Measurements from ENCODE around the gene CIBAR2. TPM values are rescaled to one million over a fixed set of nuclear protein-coding genes. Genes with fewer than 3 reads are reported as not detected.
A peak's percentile ranks its signal among the peaks of the same experiment; 100 is the strongest.

Gene CIBAR2
- total and polyA plus RNA-seq, 2 experiments from 2014 or later: not detected

GRCh38 chr16:85128079-85128837 lies 16.0 kb upstream of the CIBAR2 start (continued):
- TF ChIP-seq, protein P1, sequence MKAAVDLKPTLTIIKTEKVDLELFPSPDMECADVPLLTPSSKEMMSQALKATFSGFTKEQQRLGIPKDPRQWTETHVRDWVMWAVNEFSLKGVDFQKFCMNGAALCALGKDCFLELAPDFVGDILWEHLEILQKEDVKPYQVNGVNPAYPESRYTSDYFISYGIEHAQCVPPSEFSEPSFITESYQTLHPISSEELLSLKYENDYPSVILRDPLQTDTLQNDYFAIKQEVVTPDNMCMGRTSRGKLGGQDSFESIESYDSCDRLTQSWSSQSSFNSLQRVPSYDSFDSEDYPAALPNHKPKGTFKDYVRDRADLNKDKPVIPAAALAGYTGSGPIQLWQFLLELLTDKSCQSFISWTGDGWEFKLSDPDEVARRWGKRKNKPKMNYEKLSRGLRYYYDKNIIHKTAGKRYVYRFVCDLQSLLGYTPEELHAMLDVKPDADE (IDR thresholded peaks at IDR 0.05): no peak
- no peak for TF ChIP-seq ZNF331 (CRISPR knock-in tag; IDR thresholded peaks at IDR 0.05; ENCODE audit: low read depth)
- TF ChIP-seq EZH2 (IDR thresholded peaks at IDR 0.05; ENCODE audit: low read depth, unreplicated experiment): no peak
- TF ChIP-seq, protein P2, sequence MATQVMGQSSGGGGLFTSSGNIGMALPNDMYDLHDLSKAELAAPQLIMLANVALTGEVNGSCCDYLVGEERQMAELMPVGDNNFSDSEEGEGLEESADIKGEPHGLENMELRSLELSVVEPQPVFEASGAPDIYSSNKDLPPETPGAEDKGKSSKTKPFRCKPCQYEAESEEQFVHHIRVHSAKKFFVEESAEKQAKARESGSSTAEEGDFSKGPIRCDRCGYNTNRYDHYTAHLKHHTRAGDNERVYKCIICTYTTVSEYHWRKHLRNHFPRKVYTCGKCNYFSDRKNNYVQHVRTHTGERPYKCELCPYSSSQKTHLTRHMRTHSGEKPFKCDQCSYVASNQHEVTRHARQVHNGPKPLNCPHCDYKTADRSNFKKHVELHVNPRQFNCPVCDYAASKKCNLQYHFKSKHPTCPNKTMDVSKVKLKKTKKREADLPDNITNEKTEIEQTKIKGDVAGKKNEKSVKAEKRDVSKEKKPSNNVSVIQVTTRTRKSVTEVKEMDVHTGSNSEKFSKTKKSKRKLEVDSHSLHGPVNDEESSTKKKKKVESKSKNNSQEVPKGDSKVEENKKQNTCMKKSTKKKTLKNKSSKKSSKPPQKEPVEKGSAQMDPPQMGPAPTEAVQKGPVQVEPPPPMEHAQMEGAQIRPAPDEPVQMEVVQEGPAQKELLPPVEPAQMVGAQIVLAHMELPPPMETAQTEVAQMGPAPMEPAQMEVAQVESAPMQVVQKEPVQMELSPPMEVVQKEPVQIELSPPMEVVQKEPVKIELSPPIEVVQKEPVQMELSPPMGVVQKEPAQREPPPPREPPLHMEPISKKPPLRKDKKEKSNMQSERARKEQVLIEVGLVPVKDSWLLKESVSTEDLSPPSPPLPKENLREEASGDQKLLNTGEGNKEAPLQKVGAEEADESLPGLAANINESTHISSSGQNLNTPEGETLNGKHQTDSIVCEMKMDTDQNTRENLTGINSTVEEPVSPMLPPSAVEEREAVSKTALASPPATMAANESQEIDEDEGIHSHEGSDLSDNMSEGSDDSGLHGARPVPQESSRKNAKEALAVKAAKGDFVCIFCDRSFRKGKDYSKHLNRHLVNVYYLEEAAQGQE (IDR thresholded peaks at IDR 0.05; ENCODE audit: unreplicated experiment): no peak

GRCh38 chr16:85127379-85127723 lies 15.1 kb upstream of the CIBAR2 start:
- peaks cover 26% of the 10 kb centered on the region for H3K4me1 ChIP-seq (ENCODE audit: insufficient read depth)
- H3K36me3 Mint-ChIP-seq (ENCODE audit: low read depth): 0 out of 3 replicates have a peak, but pooled peaks cover 2% of the 10 kb centered on the region
- no peak overlapping the region; the same call in 2 of the 3 replicates for H3K4me3 Mint-ChIP-seq
- no peaks in the 10 kb centered on the region for H3K79me2 ChIP-seq (replicated peaks; ENCODE audit: insufficient read depth)
- H3K27me3 ChIP-seq (ENCODE audit: insufficient read depth): no peaks in the 10 kb centered on the region
- H3K27me3 Mint-ChIP-seq (ENCODE audit: insufficient read depth, low read depth, poor library complexity): peaks cover 22% of the 10 kb centered on the region
- peak overlapping the region; percentile 75 for H3K4me2 ChIP-seq
- H4K20me1 ChIP-seq (replicated peaks; ENCODE audit: insufficient read depth): no peaks in the 10 kb centered on the region
- DNase-seq (ENCODE audit: low spot score) (no peak), ATAC-seq (no peak)
- no peak overlapping the region for H3K27ac ChIP-seq (ENCODE audit: low read depth)
- peaks cover 41% of the 10 kb centered on the region for H3K4me1 Mint-ChIP-seq
- 0 out of 3 replicates have a peak, but pooled peaks cover 5% of the 10 kb centered on the region for H3K9me3 Mint-ChIP-seq
- no peak overlapping the region for H3K27ac Mint-ChIP-seq
- no peak overlapping the region; the same call in 1 of the 2 replicates for H3K4me3 ChIP-seq
- H3K36me3 ChIP-seq (ENCODE audit: insufficient read depth): no peaks in the 10 kb centered on the region
- H3F3A ChIP-seq (replicated peaks; ENCODE audit: low read depth): peaks cover 15% of the 10 kb centered on the region; the same call in 1 of the 2 replicates
- no peaks in the 10 kb centered on the region for H3K9me2 ChIP-seq (ENCODE audit: insufficient read depth)
- H2AFZ ChIP-seq: peak overlapping the region; percentile 52; the same call in 1 of the 2 replicates
- no peak for TF ChIP-seq JUNB (IDR thresholded peaks at IDR 0.05; ENCODE audit: unreplicated experiment)
- TF ChIP-seq POLR2AphosphoS5 (IDR thresholded peaks at IDR 0.05; ENCODE audit: low read depth): no peak
- TF ChIP-seq CREB1 (CRISPR knock-in tag; IDR thresholded peaks at IDR 0.05; ENCODE audit: low read depth): no peak
- TF ChIP-seq EZH2phosphoT487 (IDR thresholded peaks at IDR 0.05; ENCODE audit: unreplicated experiment): no peak
- TF ChIP-seq EZH2 (IDR thresholded peaks at IDR 0.05; ENCODE audit: low read depth, unreplicated experiment): no peak
- no peak for TF ChIP-seq STAT1 (IDR thresholded peaks at IDR 0.05; ENCODE audit: unreplicated experiment)
- TF ChIP-seq, protein P2 (IDR thresholded peaks at IDR 0.05; ENCODE audit: unreplicated experiment): no peak
- no peak for TF ChIP-seq ZNF114 (CRISPR knock-in tag; IDR thresholded peaks at IDR 0.05)
